Brain microvascular endothelial cell (primary cell): ENCODE results near the gene ENPP1.
"Not testable (repeated sequence)": the region's sequence is repeated elsewhere in the genome, so short reads cannot be mapped to it uniquely, and the experiment has no call there.

ENCODE experiments used
- DNase-seq: peaks from one replicate; pipeline ENCODE4 v3.0.0-alpha.2; 2020
- H3K27ac ChIP-seq: fragments of 250-450 bp; sonication (Bioruptor Pico); 2 replicates; pipeline ENCODE4 v1.5.1; 2020; ENCODE audit warnings: mild to moderate bottlenecking, moderate library complexity
- H3K27me3 ChIP-seq: fragments of 250-450 bp; sonication (Bioruptor Pico); replicated peaks from 2 replicates; pipeline ENCODE4 v1.5.1; 2020; ENCODE audit warnings: mild to moderate bottlenecking
- H3K36me3 ChIP-seq: fragments of 250-450 bp; sonication (Bioruptor Pico); replicated peaks from 2 replicates; pipeline ENCODE4 v1.5.1; 2020; ENCODE audit warnings: mild to moderate bottlenecking
- H3K4me3 ChIP-seq: 2 replicates; pipeline ENCODE4 v1.5.1; 2011; ENCODE audit warnings: low read depth, mild to moderate bottlenecking, control low read depth, low read length, moderate library complexity
- CTCF ChIP-seq: IDR thresholded peaks from 2 replicates; pipeline ENCODE4 v1.5.1; 2011; ENCODE audit warnings: low read depth, mild to moderate bottlenecking, moderate library complexity, low read length, control low read depth, inconsistent platforms; ENCODE audit errors: missing control alignments
- in situ Hi-C: cut with HindIII; loops from 2 replicates; pipeline ENCODE4 v1.10.0; 2017; ENCODE audit warnings: low sequenced_read_pairs, low pct_ligation_motif_present

The ENPP1 gene

GRCh38 chr6:131914967-131915751 is 107.3 kb downstream of the ENPP1 start:
- peak; percentile 85 for TF ChIP-seq CTCF
- H3K27ac ChIP-seq = no peak overlapping the region
- DNase-seq = peak; percentile 85
- no peaks in the 10 kb centered on the region for H3K27me3 ChIP-seq
- no peaks in the 10 kb centered on the region for H3K36me3 ChIP-seq
- in situ Hi-C loops = no loop called here
- no peak overlapping the region for H3K4me3 ChIP-seq

DNA sequence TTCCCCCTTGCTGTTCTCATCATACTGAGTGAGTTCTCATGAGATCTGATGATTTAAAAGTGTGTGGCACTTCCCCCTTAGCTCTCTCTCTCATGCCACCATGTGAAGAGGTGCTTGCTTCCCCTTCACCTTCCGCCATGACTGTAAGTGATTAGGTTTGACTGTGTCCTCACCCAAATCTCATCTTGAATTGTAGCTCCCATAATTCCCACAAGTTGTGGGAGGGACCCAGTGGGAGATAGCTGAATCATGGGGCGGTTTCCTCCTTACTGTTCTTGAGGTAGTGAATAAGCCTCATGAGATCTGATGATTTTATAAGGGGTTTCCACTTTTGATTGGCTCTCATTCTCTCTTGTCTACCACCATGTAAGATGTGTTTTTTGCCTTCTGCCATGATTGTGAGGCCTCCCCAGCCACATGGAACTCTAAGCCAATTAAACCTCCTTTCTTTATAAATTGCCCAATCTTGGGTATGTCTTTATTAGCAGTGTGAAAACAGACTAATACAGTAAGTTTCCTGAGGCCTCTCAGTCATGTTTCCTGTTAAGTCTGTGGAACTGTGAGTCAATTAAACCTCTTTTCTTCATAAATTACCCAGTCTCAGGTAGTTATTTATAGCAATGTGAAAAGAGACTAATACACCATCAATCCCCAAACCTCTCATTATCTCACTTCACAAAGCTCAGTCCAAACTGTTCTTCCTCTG is 108.4 kb downstream of the ENPP1 start:
- H3K4me3 ChIP-seq, H3K27ac ChIP-seq, H3K36me3 ChIP-seq, DNase-seq, in situ Hi-C loops, H3K27me3 ChIP-seq: not testable (repeated sequence)

- in situ Hi-C loops = no loop called here
- TF ChIP-seq CTCF = no peak
Observed at GRCh38 chr6:131916847-131917246, 109.0 kb downstream of the ENPP1 start.

GRCh38 chr6:131917318-131917717 is 109.5 kb downstream of the ENPP1 start:
- no peak for TF ChIP-seq CTCF
- in situ Hi-C loops = no loop called here
- Histone ChIP-seq H3K36me3 (no peaks in the 10 kb centered on the region), H3K4me3 (no peak overlapping the region), H3K27ac (no peak overlapping the region), H3K27me3 (no peaks in the 10 kb centered on the region)
- peak; percentile 20 for DNase-seq

More at GRCh38 chr6:131916847-131917246, 109.0 kb downstream of the ENPP1 start:
- H3K36me3 ChIP-seq = no peaks in the 10 kb centered on the region
- H3K27ac ChIP-seq = no peak overlapping the region
- DNase-seq = no peak
- no peak overlapping the region for H3K4me3 ChIP-seq
- no peaks in the 10 kb centered on the region for H3K27me3 ChIP-seq

GRCh38 chr6:131917763-131918649 is 110.2 kb downstream of the ENPP1 start:
- H3K36me3 ChIP-seq = no peaks in the 10 kb centered on the region
- no peak for TF ChIP-seq CTCF
- no peak overlapping the region for H3K4me3 ChIP-seq
- H3K27me3 ChIP-seq = no peaks in the 10 kb centered on the region
- in situ Hi-C loops = no loop called here
- H3K27ac ChIP-seq = no peak overlapping the region
- DNase-seq = no peak
